HG02943 (cell line): ENCODE measurements around the gene ZBP1.

Source experiments
- ATAC-seq: cut with Tn5 transposase; IDR thresholded peaks from one replicate; pipeline ENCODE4 v1.9.1; 2021; ENCODE audit warnings: mild to moderate bottlenecking, low read depth, moderate library complexity; ENCODE audit not compliant: unreplicated experiment

ZBP1 gene

DNA sequence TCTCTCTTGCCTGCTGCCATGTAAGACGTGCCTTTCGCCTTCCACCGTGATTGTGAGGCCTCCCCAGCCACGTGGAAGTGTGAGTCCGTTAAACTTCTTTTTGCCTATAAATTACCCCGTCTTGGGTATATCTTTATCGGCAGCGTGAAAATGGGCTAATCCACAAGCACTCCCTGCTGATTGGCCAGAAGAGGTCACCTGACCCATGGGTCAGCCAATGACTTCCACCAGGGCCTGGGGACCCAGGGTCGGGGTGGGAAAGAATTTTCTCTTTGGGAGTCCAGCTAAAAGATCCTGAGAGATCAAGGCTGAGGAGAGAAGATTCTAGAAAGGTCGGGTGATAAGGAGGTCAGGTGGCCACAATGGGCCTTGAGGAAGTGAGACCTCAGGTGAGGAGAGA, 17.1 kb downstream of the ZBP1 start:
- ATAC-seq: no peak

DNA sequence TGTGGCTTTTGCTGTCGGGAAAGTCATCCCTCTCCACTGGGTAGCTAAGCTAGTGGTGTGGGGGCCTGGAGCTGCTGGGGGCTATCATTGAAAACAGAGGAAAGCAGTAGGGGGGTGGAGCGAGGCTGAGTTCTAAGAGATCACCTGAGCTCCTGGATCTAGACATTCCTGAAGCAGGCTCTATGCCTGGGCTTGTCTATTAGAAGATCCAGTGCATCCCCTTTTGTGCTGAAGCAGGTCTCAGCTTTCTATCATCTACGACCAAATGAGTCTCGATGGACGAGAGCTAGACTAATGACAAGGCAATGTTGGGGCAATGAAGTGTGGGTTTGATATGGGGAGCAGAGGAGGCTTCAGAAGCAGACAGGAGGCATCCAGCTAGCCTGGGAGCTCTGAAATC, 18.5 kb downstream of the ZBP1 start:
- no peak for ATAC-seq

DNA sequence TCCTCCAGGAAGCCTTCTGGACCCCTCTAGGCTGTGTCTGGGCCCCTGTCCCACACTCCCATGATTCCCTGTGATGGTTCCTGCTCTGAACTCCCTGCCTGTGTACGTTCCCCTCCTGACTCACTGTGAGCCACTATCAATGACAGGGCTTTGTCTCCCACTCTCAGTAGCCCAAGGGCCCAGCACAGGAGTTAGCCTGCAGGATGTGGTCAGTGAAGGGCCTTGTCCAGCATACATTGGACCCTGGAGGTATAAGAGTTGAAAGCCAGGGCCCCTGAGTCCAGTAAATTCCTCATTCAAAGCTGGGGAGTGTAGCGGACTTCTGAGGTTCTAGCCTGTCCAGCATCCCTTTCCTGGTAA, 19.0 kb downstream of the ZBP1 start:
- ATAC-seq: no peak

DNA sequence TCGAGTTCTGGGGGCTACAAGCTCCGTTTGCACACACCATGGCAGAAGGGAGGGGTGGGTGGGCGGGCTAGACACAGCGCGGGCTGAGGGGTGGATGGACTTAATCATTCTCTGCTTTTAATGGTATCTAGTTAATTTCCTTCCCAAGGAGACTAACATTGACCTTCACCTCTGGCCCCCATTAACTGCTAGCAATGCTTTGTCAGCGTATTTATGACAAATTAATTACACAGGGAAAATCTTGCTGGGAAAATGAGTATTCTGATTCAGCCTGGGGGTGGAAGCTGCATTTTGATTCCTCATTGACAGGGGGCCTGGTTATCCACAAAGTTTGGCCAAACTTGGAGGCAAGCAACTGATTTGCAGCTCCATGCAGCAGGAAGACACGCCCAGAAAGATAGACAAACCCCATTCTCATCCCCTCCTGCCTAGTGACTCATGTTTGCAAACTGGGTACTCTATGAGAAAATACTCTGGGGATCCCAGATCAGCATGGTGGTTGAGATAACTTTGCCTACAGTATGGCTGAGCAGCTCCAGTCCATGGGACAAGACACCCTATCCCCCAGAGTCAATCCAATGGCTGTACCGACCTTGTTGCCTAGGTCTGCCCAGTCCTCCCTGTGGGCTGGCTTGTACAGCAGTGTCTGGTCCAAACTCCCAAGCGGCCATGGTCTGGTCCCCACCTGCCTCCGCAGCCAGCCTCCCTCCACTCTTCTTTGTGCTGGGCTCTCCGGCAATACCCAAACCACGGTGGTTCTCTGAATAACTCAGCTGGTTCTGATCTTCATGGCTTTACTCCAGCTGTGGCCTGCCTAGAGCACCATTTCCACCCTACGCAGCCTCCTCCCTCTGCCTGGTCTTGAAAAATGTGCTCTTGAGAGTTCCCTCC, 19.7 kb downstream of the ZBP1 start:
- no peak for ATAC-seq

DNA sequence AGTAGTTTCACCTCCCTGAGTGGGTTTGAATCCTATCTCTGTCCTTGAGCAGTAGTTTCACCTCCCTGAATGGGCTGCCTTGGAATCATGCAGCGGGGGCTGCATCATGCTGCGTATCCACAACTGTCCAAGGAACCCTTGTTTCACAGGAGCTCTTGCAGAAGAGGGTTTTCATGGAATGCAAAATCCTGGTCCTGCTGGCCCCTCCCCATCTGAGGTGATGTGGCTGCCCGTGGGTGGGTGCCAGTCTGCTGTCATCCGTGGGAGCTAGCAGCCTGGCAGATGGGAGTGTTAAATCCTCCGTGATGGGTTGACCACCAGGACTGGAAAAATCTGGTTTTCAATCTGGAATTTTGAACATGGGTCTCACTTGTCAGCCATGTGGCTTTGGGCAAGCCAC, 21.7 kb downstream of the ZBP1 start:
- no peak for ATAC-seq

DNA sequence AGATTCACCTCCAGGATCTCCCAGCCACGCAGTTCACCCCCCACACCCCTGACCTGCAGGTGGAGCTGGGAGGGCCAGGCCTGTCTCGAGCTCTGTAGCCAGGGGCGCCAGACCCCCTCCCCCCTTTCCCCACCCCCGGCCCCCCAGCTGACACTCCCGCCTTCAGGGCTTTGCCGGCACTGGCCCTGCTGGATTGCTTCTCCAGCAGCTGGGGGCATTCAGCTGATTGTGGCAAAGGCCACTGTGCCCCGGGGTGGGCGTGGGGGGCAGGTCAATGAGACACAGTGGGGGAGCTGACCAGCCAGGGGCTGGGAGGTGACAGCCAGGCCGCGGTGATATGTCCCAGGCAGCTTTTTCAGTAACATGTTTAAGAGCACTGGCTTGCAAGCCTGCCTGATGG, 22.2 kb downstream of the ZBP1 start:
- no peak for ATAC-seq

DNA sequence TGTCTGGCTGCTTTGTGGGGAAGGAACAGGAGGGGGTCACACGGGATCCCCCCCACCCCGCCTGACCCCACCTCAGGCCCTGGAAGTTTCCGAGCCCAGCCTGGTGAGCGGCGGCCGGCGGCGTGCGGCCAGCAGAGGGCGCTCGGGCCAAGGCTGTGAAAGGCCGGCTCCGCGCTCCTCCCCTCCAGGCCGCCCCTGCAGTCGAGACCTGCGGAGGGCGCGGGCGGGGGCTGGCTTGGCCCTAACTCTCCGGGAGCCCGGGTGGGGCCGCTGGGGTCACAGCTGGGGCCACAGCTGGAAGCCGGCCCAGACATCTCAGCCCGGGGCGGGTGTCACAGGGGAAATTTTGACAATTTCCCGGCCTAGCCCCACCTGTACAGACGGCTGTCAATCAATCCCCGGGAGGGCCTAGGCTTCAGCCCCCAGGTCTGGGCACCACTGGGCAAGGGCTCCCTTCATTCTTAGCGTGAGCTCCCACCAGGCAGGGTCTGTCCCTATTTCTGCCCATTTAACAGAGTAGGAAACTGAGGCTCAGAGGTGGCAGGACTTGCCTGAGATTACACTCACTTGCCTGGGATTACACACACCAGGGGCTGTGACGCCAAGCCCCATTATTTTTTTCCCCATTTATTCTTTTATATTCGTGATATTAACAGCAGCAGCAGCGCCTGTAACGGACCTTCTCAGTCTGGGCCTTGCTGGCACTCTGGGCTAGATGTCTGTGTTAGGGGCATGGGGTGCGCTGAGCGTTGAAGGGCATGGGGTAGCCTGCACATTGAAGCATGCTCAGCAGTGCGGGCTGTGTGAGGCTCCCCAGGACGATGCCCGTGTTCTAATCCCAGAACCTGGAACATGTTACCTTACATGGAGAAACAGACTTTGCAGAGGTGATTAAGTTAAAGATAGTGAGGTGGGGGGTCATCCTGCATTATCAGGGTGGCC, 23.0 kb downstream of the ZBP1 start:
- no peak for ATAC-seq

DNA sequence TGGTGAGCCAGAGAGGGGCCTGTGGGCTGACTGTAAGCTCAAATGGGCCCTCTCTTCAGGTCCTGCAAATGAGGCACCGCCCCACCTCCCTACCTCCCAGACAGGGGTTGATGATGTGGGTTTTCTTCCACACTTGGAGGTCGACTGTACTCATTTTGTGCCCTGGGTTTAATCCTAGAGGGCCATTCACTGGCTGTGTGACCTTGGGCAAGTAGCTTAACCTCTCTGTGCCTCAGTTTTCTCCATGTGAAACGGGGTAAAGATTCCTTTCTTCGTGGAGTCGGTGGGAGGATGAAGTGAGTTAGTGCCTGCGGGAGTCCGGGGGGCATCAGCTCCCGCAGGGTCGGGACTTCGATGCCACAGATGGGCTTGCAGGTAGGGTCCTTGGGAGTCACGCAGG, 23.9 kb downstream of the ZBP1 start:
- ATAC-seq: no peak

DNA sequence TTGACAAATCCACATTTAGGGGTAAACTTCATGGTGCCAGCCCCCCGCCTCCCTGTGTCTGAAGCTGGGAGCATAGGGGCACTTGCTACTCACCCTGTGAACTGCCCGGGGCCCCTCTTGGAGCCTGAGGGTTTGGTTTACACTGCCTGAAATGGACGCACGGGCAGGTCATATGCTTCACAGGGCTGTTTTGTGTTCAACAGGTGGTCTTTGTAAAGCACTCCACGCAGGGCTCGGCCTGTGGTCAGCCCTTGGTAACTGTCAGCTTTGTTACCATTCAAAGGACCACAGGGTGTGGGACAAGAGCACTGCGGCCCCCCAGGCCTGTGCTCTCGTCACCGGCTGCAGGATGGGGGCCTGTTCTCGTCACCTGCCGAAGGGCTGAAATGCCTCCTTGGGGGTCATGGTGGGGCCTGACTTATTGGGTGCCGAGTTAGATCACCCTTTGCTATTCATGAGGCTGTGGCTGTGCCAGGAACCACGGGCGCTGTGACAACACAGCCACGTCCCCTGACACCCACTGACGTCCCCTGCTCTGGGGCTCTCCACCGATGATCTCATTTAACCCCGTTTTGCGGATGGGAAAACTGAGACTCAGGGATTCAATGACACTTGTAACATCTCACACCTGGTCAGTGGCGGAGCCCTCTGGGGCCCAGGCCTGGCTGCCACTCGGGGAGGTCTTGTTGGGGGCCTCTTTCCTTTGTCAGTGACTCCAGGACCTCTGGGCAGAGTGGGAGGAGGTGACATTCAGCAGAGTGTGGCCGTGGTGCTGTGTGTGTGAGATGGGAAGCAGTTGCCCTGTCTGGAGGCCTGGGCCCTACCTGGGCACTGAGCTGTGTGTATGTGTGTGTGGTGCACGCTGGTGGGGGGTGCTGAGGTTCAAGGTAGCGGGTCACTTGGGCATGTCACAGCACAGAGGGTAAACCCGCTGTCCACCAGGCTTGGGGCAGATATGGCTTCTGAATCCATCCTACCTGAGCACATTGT, 24.9 kb downstream of the ZBP1 start:
- ATAC-seq: no peak

DNA sequence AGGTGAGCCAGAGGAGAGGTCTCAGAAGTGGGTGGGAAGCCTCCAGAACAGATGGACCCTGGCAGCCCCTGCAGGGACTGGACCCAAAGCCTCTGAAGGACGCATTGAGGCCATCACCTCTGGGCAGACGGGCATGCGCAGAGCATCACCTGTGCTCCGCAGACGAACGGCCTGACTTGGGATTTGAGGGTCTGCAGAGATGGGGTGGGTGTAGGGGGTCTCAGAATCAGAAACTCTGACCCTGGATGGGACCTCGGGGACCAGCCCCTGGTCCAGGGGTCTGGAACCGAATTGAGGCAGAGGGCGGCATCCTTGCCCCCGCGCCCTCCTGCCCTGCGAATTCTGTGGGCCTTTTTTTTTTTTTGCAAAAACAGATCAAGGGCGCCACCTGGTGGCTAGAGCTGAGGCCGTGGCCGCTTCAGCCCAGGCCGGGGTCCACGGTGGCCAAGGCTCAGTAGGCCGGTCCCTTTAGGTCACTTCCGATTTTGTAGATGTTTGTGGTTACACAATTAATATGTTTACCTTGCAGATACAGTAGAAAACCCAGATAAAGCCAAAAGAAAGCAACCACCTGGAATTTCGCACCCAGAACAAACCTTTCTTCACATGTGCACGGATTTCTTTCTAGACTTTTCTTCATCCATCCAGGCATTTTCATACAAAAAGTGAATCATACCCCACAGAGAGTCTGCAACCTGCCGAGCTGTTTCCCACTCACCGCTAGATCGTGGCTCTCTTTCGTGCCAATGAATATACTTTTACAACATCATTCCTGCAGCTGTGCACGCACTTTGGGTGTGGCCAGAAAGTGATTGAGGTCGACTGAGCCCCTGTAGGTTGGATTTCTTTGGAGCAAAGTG, 25.9 kb downstream of the ZBP1 start:
- ATAC-seq: no peak

DNA sequence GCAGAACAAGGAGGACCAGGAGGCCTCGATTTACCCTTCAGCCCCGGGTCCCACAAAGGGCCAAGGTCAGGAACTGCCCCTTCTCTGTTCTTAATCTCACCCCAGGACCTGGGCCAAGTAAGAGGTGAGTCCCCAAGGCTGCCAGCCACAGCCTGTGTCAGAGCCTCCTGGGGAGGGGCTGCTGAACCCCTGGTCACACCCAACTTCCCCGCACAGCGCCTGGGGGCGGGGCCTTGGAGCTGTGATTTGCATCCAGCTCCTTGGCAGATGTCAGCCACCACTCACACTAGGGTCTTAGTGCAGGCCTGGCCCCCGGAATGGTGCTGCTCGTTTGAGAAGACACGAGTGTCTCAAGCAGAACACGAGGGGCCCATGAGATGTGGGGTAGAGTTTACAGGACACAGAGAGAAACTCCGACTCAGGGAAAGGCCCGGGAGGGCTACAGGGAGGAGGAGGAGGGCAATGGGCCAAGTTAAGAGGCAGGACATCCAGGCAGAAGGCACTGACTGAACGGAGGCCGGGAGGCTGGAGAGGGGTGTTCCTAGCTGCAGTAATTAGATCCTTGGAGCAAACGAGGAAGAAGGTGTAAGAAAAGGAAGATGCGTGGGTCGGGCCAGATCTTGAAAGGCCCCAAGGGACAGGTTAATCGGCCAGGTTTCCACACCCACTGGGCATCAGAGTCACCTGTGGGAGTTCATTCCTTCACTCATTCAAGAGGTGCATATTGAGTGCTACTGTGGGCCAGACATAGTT, 26.9 kb downstream of the ZBP1 start:
- ATAC-seq: no peak

DNA sequence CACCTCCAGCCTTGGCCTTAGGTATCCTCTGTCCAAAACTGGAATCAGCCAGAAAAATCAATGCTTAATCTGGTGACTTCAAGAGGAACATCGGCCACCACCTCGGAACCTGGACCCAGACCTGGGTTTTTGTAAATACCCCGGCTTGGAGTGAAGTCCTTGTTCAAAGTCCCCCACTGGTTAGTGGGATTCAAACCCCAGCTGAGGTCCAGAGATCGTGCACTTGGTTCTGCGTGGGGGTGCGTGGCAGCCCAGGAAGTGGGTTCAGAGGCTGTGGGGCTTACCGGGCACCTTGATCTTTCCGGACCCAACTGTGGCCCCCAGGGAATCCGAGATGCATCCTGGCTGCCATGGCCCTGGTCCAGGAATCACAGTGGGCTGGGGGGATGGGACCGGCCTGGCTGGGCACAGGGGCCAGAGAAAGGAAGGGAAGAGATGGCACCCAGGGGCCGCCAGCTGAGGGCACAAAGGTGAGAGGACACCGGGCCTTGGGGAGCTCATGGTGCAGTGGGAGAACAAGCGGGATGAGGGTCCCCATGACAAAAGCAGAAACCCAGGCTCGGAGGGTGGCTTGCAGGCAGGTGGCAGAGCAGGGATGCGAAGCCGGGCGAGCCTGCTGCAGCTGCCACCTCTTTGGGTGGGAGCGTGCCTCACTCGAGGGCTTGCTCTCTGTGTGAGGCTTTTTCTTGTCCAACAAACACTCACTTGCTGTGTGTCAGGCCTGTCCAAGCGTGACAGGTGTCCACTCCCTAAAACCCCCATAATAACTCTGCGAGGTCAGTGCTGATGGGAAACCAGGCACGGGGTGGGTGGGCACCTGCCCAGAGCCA, 27.7 kb downstream of the ZBP1 start:
- no peak for ATAC-seq

DNA sequence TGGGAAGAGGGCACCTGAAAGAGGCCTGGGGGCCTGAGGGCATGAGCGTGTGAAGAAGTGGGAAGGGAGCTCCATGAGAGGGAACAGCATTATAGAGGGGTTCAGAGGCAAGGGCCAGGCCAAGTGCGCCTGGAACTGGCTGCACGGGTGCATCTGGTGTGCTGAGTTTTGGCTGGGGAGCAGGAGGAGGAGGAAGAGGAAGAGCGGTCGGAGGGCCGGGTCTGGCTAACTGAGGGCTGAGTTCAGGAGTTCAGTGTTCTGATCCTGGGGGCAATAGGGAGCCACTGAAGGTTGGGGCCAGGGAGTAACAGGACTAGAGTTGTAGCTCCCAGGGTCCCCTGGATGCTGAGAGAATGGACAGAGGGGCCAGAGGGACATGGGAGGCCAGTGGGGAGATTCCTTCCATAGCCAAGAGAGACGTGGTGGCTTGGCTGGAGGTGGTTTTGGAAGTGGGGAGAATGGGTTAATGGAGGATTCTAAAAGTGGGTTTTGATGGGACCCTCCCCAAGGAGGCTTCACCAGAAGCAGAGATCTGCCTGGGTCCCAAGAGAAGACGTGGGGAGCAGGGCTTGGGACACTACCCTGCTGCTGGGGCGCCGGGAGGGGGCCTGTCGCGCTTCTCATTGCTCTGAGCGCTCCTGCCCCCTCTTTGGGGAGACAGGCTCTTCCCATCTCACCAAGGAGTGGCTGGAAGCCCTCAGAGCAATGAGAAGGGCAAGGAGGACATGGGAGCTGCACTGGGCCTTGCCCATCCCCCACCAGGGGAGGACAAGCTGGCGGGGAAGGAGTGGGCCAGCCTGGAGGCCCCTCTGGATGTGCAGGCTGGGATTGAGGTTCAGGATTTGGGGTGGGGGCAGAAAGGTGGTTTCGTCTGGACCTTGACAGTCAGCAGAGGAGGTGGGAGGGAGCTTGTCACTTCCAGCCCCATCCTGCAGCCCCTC, 28.7 kb downstream of the ZBP1 start:
- no peak for ATAC-seq

DNA sequence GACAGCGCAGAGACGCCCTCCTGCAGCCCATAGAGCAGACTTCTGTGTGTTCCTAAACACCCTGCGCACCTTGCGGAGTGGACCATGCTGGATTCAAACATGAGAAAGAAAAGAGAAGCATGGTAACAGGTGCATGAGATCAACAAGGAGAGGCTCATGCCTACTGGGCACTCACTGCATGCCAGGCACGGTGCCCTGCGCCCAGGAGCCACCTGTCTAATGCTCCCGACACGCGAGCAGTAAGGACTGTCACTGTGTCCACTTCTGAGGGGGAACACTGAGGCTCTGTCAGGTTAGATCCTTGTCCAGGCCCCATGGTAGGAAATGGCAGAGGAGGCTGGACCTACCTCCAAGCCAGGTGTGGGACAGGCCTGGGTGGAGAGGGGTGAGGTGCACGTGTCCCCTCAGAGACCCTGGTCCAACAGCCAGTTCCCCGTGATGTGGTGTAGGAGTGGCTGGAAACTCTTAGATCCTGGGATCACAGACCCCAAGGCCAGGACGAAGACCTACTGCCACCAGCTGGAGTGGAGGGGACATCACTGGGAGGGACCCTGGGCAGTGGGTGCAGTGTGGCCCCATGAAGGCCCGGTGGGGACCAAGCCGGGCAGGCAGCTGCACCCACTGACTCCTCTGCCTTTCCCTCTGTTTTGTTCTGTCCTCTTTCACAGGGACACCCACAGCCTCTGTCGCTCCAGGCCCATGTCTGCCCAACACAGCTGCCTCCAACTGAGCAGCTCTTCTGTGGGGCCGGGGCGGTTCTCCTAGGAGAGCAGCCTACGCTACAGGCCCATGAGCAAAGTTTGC, 29.5 kb downstream of the ZBP1 start:
- no peak for ATAC-seq

DNA sequence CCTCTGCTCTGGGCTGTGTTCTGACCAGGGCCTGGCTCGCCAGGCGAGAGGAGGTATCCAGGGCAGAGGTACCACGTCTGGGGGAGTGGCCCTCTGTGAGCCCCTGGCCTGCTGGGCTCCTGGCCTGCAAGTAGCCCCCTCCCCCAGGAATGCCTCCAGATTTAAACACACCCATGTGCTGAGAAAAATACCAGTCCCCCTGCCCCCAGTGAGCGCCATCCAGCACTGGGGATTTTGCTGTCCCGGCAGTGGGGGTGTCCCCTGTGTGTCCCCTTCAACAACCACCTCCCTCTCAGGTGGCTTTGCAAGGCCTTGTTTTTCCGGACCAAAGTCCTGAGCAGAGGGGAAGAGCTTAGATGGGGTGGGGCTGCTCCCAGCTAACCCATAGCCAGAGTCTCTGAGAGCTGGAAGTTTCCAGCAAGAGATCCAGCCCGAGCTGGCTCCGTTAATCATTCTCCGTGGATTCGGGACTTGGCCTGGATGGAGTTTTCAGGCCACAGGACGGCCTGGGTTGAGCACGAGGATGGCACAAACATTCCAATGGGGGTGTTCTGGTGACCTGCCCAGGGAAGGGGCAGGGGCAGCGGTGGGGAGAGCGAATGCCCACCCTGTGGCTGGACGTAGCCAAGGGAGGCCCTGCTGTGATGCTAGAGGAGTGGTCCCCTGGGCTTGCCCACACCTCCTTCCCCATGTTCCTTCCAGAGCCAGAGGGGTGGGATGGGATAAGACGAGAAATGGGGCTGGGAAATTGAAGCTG, 30.3 kb downstream of the ZBP1 start:
- no peak for ATAC-seq
